Stimulated activated CD8-positive, alpha-beta memory T cell treated with anti-CD3 and anti-CD28 coated beads, Interleukin-7, amount 100 ng/mL, for 48 hours (primary cell): ENCODE data around the gene MELTF.
"Not testable (repeated sequence)": the region's sequence is repeated elsewhere in the genome, so short reads cannot be mapped to it uniquely, and the experiment has no call there.

Experiments used
- DNase-seq, 2 donors: peaks; one replicate each; pipeline ENCODE4 v3.0.0-alpha.2; 2020; ENCODE audit warnings: low read depth in 1 of 2; ENCODE audit errors: extremely low read depth in 1 of 2

Gene MELTF

DNA sequence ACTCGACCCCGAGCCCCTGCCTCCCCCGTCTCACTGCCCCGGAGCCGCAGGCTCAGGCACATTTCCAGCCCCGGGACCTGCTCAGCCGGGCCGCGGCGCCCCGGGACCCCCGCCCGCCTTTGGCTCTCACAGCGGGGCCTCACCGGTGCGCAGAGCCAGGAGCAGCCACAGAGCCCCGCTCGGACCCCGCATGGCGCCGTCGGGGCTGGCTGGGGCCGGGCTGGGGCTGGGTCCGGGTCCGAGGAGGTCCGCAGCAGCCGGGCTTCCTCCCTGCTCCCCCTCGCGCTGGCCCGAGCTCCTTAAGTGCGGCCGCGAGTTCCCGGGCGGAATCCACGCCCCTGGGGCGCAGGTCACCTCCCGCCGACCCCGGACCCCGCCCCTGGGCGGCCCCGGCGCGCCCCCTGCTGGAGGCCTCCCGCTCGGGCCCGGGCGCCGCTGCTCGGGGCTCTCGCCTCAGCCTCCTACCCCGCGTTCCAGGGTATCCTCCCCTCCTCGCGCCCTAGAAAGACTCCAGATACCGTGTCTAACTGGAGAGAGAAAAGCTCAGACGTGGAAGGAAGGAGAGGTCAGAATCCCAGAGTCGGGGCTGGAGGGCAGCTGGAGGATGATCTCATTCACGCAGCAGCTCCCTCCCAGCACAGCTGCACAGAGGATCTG, at the start of gene MELTF:
TSS of gene MELTF (minus strand) at position 307 of the 657 bp plus-strand sequence. CDS start at position 192, 115 bp downstream.
- DNase-seq = peak; percentile 31 to 52

DNA sequence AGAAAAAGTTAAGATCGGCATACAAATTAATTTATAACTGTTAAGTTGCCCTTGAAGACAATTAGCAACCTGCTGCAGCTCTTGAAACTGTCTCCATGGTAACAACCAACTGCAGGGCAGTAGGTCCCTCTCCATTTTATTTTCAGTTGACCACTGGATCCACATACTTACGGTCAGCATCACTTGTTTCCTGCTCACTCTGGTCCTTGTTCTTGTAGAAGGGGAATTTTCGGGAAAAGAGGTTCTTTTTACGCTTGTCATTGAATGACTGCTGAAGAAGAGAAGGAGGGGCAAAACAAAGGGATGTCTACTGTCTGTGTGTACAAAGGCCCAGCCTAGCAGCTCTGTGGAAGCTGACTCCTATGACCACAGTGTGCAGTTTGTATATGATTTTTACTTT, 46.8 kb upstream of the MELTF start:
- DNase-seq = no peak

DNA sequence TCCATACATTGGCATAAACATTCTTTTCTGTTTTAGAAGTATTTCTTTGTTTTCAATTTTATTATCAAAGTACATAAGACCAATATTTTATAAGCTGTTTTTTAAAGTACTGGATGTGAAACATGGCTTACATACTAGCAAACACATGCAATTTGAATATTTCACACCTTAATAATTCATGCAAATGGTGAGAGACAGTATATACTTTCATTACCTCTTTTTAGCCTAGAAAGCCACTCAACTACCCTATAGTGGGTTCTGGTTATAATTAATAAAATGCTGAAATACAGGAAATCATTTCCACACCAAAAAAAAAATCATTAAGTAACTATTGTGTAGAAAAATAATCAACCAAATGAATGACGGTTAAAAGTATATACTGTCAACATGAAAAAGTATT, 38.5 kb upstream of the MELTF start:
- DNase-seq = no peak

GRCh38 chr3:197064771-197065170, 35.2 kb upstream of the MELTF start:
- no peak for DNase-seq

- DNase-seq = no peak
These were observed 32.8 kb upstream of the MELTF start for GRCh38 chr3:197062446-197062845.

- not testable (repeated sequence) for DNase-seq
These were observed 22.0 kb upstream of the MELTF start for GRCh38 chr3:197051637-197052036.

DNA sequence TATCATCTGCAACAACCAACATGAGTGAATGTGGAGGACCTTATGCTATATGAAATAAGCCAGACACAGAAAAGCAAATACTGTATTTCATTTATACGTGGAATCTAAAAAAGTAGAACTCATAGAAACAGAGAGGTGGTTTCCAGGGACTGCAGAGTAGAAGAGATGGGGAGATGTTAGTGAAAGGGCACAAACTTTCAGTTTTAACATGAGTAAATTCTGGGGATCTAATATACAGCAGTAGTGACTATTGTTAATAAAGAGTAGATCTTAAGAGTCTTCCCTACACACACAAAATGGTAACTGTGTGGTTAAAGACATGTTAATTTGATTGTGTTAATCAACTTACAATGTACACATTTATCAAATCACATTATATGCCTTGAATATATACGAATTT, 20.9 kb upstream of the MELTF start:
- DNase-seq = no peak

DNA sequence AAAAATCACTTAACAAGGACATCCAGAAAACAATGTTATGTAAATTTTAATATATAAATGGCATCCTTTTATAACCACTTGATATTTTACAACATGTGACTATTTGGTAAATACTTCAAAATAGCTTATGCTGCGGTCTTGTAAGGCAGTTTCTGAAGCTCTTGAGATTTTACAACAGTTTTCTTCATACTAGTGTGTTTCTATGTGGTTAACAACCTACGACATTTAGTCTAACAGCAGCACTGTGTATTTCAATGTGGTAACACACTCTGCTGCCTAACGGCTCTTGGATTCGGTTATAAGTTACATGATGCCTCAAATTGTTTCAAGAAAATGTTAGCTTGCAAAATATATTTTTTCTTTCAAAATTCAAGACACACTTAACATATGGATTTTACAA, 12.9 kb upstream of the MELTF start:
- DNase-seq = no peak

DNA sequence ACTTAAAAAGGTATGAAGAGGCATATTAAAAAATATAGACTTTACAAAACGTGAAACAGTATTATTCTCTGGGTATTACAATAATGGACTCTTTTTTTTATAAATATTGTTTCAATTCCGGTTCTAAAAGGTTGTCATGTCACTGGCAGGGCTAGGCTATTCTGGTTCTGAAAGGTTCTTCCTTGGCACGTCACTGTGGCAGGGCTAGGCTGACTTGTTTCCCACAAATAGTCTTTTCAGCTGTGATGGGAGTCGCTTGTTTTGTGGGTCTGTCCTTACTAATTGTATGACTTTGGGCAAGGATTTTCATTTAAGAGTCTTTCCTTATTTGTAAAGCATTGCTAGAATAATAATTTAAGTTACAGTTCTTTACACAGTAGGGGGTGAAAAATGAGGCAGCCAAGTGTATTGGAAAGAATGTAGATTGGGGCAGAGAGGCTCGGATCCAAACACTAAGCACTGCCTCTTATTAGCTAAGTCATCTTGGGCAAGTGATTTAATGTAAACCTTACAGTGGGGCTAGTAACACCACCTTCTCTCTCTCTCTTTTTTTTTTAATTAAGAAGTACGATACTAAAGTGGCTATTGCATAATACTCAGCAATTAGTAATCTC, 12.4 kb upstream of the MELTF start:
- no peak for DNase-seq

- no peak for DNase-seq
These were observed 11.0 kb upstream of the MELTF start for GRCh38 chr3:197040658-197041057.

DNA sequence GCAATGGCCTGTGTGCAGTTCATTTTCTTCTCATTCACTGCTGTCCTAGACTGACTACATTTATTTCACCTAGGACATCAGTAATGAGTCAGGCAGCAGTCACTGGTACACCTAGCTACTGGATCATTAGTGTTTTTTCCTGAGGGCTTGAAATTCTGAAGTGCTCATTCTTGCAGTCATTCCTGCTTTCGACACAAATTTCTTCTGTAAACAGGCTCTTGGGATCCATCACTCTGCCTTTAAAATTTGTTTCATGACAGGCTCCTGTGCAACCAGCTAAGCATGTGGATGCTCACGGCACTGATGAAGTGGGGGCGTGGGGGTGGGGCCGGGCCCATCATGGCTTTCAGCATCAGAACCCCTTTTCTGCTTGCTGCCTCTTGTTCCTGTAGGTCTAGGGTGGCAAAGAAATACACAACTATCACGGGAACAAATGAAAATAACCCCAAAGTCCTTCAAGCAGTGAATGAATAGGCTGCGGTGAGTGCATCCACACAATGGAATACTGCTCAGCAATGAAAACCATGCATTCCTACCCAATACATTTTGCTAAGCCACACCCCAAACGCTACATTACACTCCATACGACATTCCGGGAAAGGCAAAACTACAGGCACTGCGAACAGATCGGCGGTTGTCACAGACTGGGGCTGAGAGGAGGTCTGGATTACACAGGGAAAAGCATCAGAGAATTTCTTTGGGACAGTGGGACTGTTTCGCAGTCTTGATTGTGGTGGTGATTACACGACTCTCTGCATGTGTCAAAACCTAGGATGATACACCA, 9.3 kb upstream of the MELTF start:
- DNase-seq = no peak

- DNase-seq = no peak
These were observed 6.0 kb upstream of the MELTF start for GRCh38 chr3:197035577-197035976.

DNA sequence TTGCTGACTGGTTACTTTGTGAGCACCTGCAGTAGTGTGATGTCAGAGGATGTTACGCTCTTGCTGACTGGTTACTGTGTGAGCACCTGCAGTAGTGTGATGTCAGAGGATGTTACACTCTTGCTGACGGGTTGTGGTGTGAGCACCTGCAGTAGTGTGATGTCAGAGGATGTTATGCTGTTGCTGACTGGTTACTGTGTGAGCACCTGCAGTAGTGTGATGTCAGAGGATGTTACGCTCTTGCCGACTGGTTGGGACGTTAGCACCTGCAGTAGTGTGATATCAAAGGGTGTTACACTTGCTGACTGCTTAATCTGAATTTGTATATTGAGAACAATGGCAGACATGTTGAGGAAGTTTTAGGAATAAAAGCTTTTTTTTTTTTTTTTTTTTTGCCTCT, 5.2 kb upstream of the MELTF start:
- DNase-seq = not testable (repeated sequence)

GRCh38 chr3:197033764-197034163, 4.1 kb upstream of the MELTF start:
- DNase-seq = not testable (repeated sequence)

DNA sequence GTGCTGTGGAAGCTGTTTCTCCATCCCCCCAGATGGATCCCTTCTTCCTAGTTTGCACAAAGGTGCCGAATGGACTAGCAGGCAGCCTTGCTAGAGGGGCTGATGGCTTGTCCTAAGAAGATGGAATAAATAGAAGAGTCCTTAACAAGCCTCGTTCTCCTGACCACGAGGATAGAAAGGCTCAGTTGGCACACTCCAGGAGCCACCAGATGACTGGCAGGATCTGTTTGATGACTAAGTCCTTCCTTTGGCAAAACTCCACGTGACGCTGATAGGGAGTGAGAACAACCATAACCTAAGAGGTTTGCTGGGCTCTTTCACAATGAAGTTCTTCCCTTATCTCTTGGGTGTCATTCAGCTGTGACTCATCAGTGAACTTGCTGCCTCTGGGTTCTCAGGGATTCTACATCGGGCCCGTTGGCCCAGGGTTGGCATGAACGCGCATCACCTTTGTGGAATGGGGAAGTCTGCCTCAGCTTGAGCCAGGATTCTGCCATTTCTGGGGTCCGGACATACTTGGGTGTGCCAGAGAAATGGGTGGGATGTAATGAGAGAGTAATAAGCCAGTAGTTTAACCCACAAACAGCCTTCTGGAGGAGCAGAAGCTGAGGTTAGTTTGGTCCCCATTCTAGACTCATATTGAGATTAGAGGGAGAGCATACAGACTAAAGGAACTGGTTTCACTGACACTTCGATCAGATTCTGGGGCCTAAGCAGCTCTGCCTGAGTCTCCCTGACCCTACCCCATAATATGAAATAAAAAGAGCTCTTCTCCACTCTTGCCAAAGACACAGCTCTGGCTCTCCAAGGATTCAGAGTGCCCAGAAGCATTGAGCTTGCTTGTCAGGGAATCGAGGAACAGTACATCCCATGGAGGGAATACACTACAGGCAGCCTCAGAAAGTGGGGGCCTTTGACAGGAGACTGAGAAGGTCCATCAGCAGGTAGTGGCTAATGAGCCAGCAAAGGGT, 2.0 kb upstream of the MELTF start:
- DNase-seq = peak in 1 of 2 donors; percentile 42

DNA sequence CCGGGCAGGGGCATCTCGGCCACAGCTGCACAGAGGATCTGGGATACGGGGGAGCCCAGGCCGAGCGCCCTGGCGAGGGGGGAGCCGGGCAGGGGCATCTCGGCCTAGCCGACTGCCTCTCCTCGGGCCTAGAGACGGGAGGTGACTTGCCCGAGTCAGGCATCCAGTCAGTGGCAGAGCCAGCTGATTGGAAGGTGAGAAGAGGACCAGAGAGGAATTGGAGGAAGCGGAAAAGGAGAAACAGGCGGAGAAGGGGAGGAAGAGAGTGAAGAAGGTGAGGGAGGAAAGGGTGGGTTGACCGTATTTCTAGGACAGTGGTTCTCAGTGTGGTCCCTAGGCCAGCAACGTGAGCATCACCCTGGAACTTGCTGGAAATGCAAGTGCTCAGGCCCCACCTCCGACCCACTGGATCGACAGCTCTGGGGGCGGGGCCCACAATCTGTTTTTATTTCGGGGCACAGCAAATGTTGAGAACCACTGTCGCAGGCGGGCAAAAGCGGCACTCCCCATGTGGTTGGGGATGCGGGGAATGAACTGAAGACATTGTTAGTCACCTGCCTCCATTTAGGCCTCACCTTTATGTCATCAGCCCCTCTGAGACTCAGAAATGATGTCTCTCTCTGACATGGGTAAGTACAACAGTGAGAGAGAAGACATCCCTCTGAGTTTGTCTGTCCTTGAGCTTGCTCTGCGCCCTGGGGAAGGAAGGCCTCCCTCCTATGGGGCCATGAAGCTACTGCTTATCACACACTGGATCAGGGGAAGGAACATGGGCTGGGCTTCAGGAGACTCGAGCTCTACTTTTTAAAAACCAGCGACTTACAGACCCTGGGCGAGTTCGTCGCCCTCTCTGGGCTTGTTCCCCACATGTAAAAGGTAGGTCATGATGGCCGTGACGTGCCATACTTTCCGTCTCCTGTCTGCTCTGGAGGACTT, 1.0 kb upstream of the MELTF start:
- no peak for DNase-seq

DNA sequence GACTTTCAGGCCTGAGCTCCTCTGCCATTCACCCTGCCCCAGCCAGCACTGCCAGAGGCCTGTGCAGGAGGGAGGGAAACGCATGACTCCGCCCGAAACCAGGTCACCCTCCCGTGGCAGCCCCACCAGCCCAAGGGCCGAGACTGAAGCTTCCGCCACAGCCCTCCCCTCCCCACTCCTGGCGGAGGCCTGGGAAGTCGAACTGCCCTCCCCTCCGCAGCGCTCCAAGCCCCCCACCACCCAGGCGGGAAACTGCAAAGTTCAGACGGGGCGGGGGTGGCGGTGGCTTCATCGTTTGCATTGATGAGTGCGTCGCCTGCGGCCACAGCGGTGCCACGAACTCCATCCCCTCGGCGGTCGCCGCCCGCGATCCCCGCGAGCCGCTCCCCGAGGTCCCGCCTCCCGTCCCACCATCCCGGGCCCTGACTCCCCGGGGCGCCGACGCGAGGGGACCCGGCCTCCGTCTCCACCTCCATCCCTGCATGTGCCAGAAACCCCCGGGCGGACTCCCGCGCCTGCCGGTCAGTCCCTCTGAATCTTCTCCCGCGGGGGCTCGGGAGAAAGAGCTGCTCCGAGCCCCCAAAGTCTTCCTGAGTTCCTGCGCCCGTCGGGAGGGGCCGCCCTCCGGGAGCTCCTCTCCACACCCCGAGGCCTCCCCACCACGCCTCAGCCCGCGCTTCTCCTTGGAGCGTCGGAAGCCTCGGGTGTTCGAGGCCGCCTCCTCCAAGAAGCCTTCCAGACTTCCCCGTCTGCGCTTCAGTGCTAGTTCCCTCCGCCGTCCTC, 698 bp downstream of the MELTF start:
- DNase-seq = no peak

DNA sequence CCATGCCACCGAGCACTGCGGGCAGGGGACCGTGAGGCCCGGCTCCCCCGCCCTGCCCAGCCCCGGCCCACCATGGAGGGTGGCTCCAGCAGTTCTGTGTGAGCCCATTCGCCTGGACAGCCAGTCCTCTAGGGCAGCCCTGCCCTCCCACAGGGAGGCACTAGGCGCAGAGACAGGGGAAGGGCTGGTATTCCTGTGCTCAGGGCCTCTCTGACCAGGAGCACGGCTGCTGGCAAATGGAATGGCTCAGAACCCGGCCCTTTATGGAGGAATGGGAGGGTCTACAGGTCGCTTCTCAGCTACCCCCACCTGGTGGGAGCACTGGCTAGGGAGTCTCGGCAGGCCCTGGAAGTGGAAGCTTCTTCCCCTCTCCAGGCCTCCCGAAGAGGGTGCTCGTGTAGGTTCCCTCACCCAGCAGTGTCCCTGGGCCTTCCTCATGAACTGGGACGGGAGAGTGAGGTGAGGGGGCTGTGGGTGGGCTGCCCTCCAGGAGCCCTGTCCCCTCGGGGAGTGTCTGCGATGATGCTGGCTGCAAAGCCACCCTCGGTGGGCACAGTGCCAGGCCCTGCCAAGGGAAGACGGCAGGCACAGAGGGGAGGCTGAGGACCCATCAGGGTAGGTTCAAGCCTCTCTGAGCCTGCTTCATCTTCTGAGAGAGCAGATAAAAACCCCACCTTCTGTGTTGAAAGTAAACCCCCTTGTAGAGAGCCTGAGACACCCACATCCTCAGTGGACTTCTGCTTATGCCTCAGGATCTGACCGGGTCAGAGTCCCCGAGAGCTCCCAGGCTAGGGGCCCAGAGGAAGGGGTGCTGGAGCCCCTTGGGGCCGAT, 1.5 kb downstream of the MELTF start:
- DNase-seq = no peak
